ENCODE data around the gene XXYLT1. TPM values are rescaled to one million over a fixed set of nuclear protein-coding genes. Genes with fewer than 3 reads are reported as not detected.

XXYLT1 gene
- total and polyA plus RNA-seq, 9 donors = 17.2 to 30.7 (median 23.9) TPM

DNA sequence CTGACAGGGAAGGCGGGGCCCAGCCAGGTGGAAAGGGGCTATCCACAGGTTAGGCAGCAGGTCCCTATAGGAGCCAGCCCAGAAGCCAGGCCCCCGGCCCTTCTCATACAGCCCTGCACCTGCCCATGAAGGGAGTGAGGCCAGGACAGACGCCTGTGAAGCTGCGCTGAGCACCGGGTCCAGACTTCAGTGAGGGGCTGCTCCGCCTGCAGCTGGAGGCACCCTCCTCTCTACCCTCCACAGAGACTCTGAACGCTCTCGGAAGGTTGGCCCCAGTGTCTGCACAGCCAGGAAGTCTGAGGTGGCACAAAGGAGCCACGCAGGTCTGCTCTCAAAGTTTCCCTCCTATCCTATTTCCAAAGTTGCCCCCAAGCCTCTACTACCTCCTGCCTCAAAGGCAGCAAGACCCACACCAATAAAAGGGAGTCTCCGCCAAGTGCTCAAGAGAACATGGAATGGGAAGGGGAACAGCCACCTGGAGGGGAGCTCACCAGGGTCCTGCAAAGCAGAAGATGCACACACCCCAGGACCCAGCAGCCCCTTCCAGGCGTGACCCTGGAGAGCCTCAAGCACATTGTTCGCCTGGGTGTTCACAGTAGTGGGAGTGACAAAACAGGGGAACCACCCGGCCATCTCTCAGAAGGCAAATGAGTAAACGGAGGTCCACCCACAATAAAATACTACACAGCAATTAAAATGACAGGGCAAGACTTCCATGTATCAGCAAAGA lies 19.5 kb downstream of the XXYLT1 start:
- Histone ChIP-seq H3K27ac (ENCODE audit: low read length) (no peak overlapping the region), H3K9me3 (replicated peaks; ENCODE audit: control insufficient read depth, low read depth, low read length) (no peaks in the 10 kb centered on the region), H3K4me3 (ENCODE audit: low read length) (no peak overlapping the region), H3K4me1 (ENCODE audit: control insufficient read depth, insufficient read depth, low read length) (peaks cover 45% of the 10 kb centered on the region), H3K27me3 (ENCODE audit: control insufficient read depth, insufficient read depth, low read length) (no peaks in the 10 kb centered on the region), H3K36me3 (ENCODE audit: control insufficient read depth, insufficient read depth, low read length) (no peaks in the 10 kb centered on the region)
- DNase-seq = no peak
- 81% methylated on average over 8 of the region's 14 CpGs for WGBS (ENCODE audit: insufficient coverage)

DNA sequence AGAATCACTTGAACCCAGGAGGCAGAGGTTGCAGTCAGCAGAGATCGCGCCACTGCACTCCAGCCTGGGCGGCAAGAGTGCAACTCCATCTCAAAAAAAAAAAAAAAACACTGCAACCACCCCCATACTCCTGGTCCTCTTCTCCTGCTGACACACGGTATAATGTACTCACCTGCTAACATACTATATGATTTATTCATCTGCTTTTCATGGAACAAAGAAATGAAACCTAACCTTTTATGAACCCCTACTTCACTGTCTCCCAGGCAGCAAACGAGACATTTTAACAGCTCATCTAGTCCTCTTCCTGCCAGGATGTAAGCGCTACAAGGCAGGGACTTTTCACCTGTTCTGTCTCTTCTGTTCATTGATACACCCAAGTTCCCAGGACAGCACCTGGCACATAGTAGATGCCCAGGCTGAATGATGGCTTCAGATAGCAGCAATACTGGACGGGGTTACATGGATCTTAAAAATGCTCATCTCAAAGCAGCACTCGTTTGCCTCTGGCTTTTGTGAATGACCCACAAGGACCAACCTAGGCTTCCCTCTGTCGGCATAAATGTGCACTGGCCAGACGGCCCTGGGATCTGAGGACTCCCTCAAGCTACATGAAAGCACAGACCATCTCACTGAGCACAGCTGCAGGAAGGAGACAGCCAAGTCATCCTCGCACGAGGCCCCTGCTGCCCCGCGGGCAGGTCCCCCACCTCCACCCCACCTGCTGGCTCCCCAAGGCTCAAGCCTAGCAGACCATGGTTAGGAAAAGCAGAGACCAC lies 20.3 kb downstream of the XXYLT1 start:
- peak; percentile 85 for DNase-seq
- no peaks in the 10 kb centered on the region for H3K27me3 ChIP-seq (ENCODE audit: control insufficient read depth, insufficient read depth, low read length)
- H3K27ac ChIP-seq (ENCODE audit: low read length) = no peak overlapping the region
- H3K4me3 ChIP-seq (ENCODE audit: low read length) = no peak overlapping the region
- 9% methylated on average over 11 of the region's 14 CpGs for WGBS (ENCODE audit: insufficient coverage)
- H3K9me3 ChIP-seq (replicated peaks; ENCODE audit: control insufficient read depth, low read depth, low read length) = no peaks in the 10 kb centered on the region
- H3K4me1 ChIP-seq (ENCODE audit: control insufficient read depth, insufficient read depth, low read length) = peaks cover 43% of the 10 kb centered on the region
- H3K36me3 ChIP-seq (ENCODE audit: control insufficient read depth, insufficient read depth, low read length) = no peaks in the 10 kb centered on the region

DNA sequence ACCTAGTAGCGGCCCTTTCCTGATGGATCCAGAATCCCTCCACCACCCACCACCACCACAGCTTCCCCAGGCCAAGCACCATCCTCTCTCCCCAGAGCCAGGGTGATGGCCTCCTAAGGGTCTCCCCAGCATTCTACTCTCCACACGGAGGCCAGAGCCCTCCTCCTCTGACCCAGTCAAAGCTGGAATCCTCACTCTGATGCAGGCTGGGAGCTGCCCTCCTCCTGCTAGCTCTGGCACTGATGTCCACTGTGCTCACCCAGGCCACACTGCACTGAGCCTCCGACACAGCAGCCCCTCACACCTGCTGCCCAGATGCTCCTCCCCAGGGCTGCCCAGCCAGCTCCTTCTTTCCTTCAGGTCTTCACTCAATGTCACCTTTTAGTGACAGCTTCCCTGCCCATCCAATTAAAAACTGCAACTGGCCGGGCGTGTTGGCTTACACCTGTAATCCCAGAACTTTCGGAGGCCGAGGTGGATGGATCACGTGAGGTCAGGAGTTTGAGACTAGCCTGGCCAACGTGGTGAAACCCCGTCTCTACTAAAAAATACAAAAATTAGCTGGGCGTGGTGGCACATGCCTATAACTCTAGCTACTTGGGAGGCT lies 21.0 kb downstream of the XXYLT1 start:
- peaks cover 37% of the 10 kb centered on the region for H3K4me1 ChIP-seq (ENCODE audit: control insufficient read depth, insufficient read depth, low read length)
- DNase-seq = no peak
- no peaks in the 10 kb centered on the region for H3K27me3 ChIP-seq (ENCODE audit: control insufficient read depth, insufficient read depth, low read length)
- no peak overlapping the region for H3K27ac ChIP-seq (ENCODE audit: low read length)
- no peaks in the 10 kb centered on the region for H3K9me3 ChIP-seq (replicated peaks; ENCODE audit: control insufficient read depth, low read depth, low read length)
- WGBS (ENCODE audit: insufficient coverage) = 87% methylated on average over 11 of the region's 11 CpGs
- no peak overlapping the region for H3K4me3 ChIP-seq (ENCODE audit: low read length)
- H3K36me3 ChIP-seq (ENCODE audit: control insufficient read depth, insufficient read depth, low read length) = no peaks in the 10 kb centered on the region

DNA sequence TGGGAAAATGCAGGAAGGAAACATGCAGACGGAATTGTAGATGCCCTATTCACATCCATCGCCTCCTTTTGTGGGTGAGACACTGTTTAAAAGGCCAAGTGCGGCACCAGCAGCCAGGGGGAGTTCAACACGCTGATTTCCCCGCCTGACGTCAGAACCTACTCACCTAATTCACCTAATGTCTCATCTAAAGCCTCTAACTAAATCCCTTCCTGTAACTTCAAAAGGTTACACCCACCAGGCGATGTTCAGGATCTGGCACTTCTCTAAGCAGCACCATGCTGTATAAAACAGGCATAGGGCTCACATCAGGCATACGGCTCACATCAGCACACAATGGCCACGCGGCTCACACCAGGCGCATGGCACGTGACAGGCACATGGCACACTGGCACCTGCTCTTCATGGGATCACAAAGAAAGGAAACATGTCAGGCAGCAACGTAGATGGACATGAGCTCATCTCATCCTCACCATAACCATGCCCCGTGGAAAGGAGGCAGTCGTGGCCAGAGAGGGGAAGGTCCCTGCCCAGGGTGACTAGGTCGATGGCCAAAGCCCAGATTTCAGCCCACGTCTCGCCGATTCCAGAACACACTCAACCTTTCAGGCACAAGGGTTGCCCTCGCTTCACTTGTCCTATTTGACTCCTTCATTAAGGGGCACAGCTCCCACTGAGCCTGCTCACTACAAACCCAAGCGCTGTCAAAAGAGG lies 21.7 kb downstream of the XXYLT1 start:
- Histone ChIP-seq H3K36me3 (ENCODE audit: control insufficient read depth, insufficient read depth, low read length) (no peaks in the 10 kb centered on the region), H3K9me3 (replicated peaks; ENCODE audit: control insufficient read depth, low read depth, low read length) (no peaks in the 10 kb centered on the region), H3K4me1 (ENCODE audit: control insufficient read depth, insufficient read depth, low read length) (peaks cover 33% of the 10 kb centered on the region), H3K4me3 (ENCODE audit: low read length) (no peak overlapping the region), H3K27ac (ENCODE audit: low read length) (no peak overlapping the region), H3K27me3 (ENCODE audit: control insufficient read depth, insufficient read depth, low read length) (no peaks in the 10 kb centered on the region)
- 94% methylated on average over 17 of the region's 21 CpGs for WGBS (ENCODE audit: insufficient coverage)
- DNase-seq = no peak

DNA sequence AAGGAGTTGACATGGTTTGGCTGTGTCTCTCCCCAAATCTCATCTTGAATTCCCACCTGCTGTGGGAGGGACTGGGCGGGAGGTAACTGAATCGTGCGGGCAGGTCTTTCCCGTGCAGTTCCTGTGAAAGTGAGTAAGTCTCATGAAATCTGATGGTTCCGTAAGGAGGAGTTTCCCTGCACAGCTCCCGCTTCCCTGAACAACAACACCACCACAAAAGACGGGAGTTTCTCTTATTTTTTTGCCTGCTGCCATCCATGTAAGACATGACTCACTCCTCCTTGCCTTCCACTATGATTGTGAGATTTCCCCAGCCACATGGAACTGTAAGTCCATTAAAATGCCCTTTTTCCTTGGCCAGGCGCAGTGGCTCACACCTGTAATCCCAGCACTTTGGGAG lies 22.7 kb downstream of the XXYLT1 start:
- Histone ChIP-seq H3K4me1 (ENCODE audit: control insufficient read depth, insufficient read depth, low read length) (peaks cover 24% of the 10 kb centered on the region), H3K9me3 (replicated peaks; ENCODE audit: control insufficient read depth, low read depth, low read length) (no peaks in the 10 kb centered on the region), H3K4me3 (ENCODE audit: low read length) (no peak overlapping the region), H3K27ac (ENCODE audit: low read length) (no peak overlapping the region), H3K27me3 (ENCODE audit: control insufficient read depth, insufficient read depth, low read length) (no peaks in the 10 kb centered on the region), H3K36me3 (ENCODE audit: control insufficient read depth, insufficient read depth, low read length) (no peaks in the 10 kb centered on the region)
- DNase-seq = no peak
- 100% methylated on average over 2 of the region's 8 CpGs for WGBS (ENCODE audit: insufficient coverage)

DNA sequence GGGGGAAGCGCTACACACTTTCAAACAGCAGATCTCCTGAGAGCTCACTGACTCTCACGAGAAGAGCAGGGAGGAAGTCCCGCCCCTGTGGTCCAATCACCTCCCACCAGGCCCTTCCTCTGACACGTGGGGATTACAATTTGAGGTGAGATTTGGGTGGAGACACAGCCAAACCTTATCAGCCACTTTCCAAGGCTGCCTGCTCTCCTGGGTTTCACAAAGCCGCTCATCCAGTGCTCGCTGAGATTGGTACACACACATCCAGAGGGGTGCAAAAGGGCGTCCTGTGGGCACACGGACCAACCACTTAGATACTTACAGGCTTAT lies 23.1 kb downstream of the XXYLT1 start:
- H3K36me3 ChIP-seq (ENCODE audit: control insufficient read depth, insufficient read depth, low read length) = no peaks in the 10 kb centered on the region
- peaks cover 19% of the 10 kb centered on the region for H3K4me1 ChIP-seq (ENCODE audit: control insufficient read depth, insufficient read depth, low read length)
- WGBS (ENCODE audit: insufficient coverage) = no CpG with 5 or more reads among the region's 8 CpGs
- H3K27me3 ChIP-seq (ENCODE audit: control insufficient read depth, insufficient read depth, low read length) = no peaks in the 10 kb centered on the region
- H3K27ac ChIP-seq (ENCODE audit: low read length) = no peak overlapping the region
- no peak for DNase-seq
- no peaks in the 10 kb centered on the region for H3K9me3 ChIP-seq (replicated peaks; ENCODE audit: control insufficient read depth, low read depth, low read length)
- no peak overlapping the region for H3K4me3 ChIP-seq (ENCODE audit: low read length)

DNA sequence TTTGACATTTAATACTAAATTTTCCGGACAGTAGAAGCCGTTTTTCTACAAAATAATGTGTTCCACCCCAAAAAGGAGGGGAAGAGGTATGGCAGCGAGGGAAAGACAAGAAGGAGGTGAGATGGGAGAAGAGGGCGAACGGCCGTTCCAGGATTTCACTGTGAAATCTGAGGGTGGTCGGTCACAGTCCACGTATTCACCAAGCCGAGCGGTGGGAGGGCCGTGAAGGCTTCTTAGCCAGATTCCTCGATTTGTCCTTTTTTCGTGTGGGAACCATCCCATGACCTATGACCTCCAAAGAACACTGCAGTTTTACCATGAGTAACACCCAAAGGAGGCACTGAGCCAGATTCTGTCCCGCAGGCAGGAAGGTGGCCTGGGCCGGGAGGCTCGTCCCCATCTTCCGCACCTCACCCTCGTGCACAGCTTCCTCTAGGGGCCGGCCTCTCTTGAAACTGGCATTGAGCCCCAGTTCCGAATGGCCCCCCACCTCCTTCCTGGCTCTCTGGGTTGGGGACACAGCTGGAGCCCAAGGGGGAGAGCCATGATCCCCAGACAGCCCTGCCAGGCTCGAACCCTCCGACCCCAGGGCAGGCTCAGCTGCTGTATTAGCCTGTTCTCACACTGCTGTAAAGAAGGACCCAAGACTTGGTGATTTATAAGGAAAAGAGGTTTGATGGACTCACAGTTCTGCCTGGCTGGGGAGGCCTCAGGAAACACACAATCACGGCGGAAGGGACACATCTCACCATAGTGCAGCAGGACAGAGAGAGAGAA lies 23.7 kb downstream of the XXYLT1 start:
- Histone ChIP-seq H3K27me3 (ENCODE audit: control insufficient read depth, insufficient read depth, low read length) (no peaks in the 10 kb centered on the region), H3K9me3 (replicated peaks; ENCODE audit: control insufficient read depth, low read depth, low read length) (no peaks in the 10 kb centered on the region), H3K36me3 (ENCODE audit: control insufficient read depth, insufficient read depth, low read length) (no peaks in the 10 kb centered on the region), H3K4me1 (ENCODE audit: control insufficient read depth, insufficient read depth, low read length) (peaks cover 17% of the 10 kb centered on the region), H3K27ac (ENCODE audit: low read length) (no peak overlapping the region), H3K4me3 (ENCODE audit: low read length) (no peak overlapping the region)
- DNase-seq = no peak
- 82% methylated on average over 19 of the region's 24 CpGs for WGBS (ENCODE audit: insufficient coverage)

DNA sequence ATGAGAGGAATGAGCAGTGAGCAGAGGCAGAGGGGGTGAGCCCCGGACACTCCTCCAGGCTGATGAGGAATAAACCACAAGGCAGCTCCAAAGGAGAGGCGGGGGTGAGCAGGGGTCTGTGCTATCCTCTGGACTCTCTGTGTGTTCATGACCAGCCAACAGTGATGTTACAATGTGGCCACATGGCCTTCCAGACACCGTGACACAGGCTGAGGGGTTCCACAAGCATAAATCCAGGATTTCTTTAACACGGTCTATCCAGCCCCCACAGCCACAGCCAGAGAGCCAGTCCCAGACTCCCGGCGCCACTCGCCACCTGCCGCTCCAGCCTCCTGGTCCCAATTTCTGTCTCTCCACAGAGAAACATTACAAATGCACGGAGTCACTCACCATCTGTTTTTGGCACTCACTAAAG lies 24.4 kb downstream of the XXYLT1 start:
- no peaks in the 10 kb centered on the region for H3K27me3 ChIP-seq (ENCODE audit: control insufficient read depth, insufficient read depth, low read length)
- DNase-seq = no peak
- 49% methylated on average over 8 of the region's 9 CpGs for WGBS (ENCODE audit: insufficient coverage)
- no peaks in the 10 kb centered on the region for H3K9me3 ChIP-seq (replicated peaks; ENCODE audit: control insufficient read depth, low read depth, low read length)
- H3K4me3 ChIP-seq (ENCODE audit: low read length) = no peak overlapping the region
- peaks cover 17% of the 10 kb centered on the region for H3K4me1 ChIP-seq (ENCODE audit: control insufficient read depth, insufficient read depth, low read length)
- H3K36me3 ChIP-seq (ENCODE audit: control insufficient read depth, insufficient read depth, low read length) = no peaks in the 10 kb centered on the region
- no peak overlapping the region for H3K27ac ChIP-seq (ENCODE audit: low read length)

DNA sequence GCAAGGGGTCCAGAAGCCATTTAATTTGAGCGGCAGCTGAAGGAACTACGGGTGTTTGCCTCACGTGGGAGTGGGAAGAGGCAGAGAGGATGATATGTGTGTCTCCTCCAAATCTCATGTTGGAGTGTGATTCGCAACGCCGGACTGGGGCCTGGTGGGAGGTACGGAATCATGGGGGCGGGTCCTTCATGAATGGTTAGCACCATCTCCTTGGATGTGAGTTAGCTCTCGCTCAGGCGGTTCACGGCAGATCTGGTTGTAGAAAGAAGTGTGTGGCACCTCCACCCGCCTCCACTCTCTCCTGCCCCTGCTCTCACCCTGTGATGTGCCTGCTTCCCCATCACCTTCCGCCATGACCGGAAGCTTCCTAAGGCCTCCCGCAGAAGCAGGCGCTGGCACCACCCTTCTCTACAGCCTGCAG lies 25.4 kb downstream of the XXYLT1 start:
- DNase-seq = no peak
- Histone ChIP-seq H3K4me1 (ENCODE audit: control insufficient read depth, insufficient read depth, low read length) (peaks cover 8% of the 10 kb centered on the region), H3K36me3 (ENCODE audit: control insufficient read depth, insufficient read depth, low read length) (no peaks in the 10 kb centered on the region), H3K27ac (ENCODE audit: low read length) (no peak overlapping the region), H3K4me3 (ENCODE audit: low read length) (no peak overlapping the region), H3K9me3 (replicated peaks; ENCODE audit: control insufficient read depth, low read depth, low read length) (no peaks in the 10 kb centered on the region), H3K27me3 (ENCODE audit: control insufficient read depth, insufficient read depth, low read length) (no peaks in the 10 kb centered on the region)
- 95% methylated on average over 15 of the region's 16 CpGs for WGBS (ENCODE audit: insufficient coverage)

All from muscle of leg (tissue), 11 donors.